GM19025 (cell line): ENCODE data around the gene MTURN.

Experiments
- ATAC-seq: cut with Tn5 transposase; IDR thresholded peaks from one replicate; pipeline ENCODE4 v1.9.1; 2021; ENCODE audit warnings: mild to moderate bottlenecking, low read depth, moderate library complexity; ENCODE audit not compliant: unreplicated experiment

Gene MTURN

GRCh38 chr7:30159163-30159562, 24.4 kb downstream of the MTURN start:
- ATAC-seq, result no peak

GRCh38 chr7:30159698-30160143, 24.9 kb downstream of the MTURN start:
- no peak for ATAC-seq

GRCh38 chr7:30160329-30160728, 25.5 kb downstream of the MTURN start:
- ATAC-seq, result no peak

GRCh38 chr7:30162133-30162532, 27.3 kb downstream of the MTURN start:
- ATAC-seq, result no peak

GRCh38 chr7:30162622-30163124, 27.9 kb downstream of the MTURN start:
- peak; percentile 47 for ATAC-seq

GRCh38 chr7:30163231-30163894, 28.6 kb downstream of the MTURN start:
- peak; percentile 48 for ATAC-seq

GRCh38 chr7:30164567-30164966, 29.8 kb downstream of the MTURN start:
- no peak for ATAC-seq

GRCh38 chr7:30165590-30165989, 30.8 kb downstream of the MTURN start:
- no peak for ATAC-seq

GRCh38 chr7:30166155-30166840, 31.5 kb downstream of the MTURN start:
- no peak for ATAC-seq

GRCh38 chr7:30166841-30167235, 32.1 kb downstream of the MTURN start:
- no peak for ATAC-seq

GRCh38 chr7:30167901-30168300, 33.1 kb downstream of the MTURN start:
- no peak for ATAC-seq

GRCh38 chr7:30168835-30169573, 34.2 kb downstream of the MTURN start:
- no peak for ATAC-seq

- ATAC-seq, result no peak
These were observed 34.8 kb downstream of the MTURN start for GRCh38 chr7:30169579-30169978.

- no peak for ATAC-seq
These were observed 35.9 kb downstream of the MTURN start for GRCh38 chr7:30170476-30171205.

- ATAC-seq, result no peak
These were observed 37.1 kb downstream of the MTURN start for GRCh38 chr7:30171766-30172447.

GRCh38 chr7:30172451-30172850, 37.7 kb downstream of the MTURN start:
- no peak for ATAC-seq

GRCh38 chr7:30173058-30173897, 38.5 kb downstream of the MTURN start:
- ATAC-seq, result no peak

GRCh38 chr7:30175180-30175579, 40.4 kb downstream of the MTURN start:
- ATAC-seq, result no peak

GRCh38 chr7:30175636-30176147, 40.9 kb downstream of the MTURN start:
- ATAC-seq, result no peak
